ENCODE data around the gene APOL4. TPM values are rescaled to one million over a fixed set of nuclear protein-coding genes. Genes with fewer than 3 reads are reported as not detected.

Gene APOL4
- total and polyA plus RNA-seq, 2 of the 4 experiments (the other 2 are of a cell fraction), result 0.07 TPM; not detected in 1

- H3K9ac ChIP-seq (ENCODE audit: low read depth, low read length), result no peak overlapping the region
- no peak overlapping the region for H3K4me3 ChIP-seq (ENCODE audit: insufficient read depth, low read depth, low read length)
- H4K5ac ChIP-seq (ENCODE audit: low read depth, low read length), result no peak overlapping the region
- no peak overlapping the region for H4K8ac ChIP-seq (ENCODE audit: low read depth in 2 of 2, low read length in 2 of 2)
- no peak overlapping the region for H3K14ac ChIP-seq (replicated peaks; ENCODE audit: low read depth, low read length)
- H4K20me1 ChIP-seq (ENCODE audit: insufficient read depth, low read length), result no peaks in the 10 kb centered on the region
- no peak overlapping the region for H4K91ac ChIP-seq (ENCODE audit: insufficient read depth, low read depth, low read length)
- CTCF ChIA-PET, result no interaction called here
- no peaks in the 10 kb centered on the region for H3K36me3 ChIP-seq (ENCODE audit: control insufficient read depth, insufficient read depth, low read length)
- no peak overlapping the region for H3K4me2 ChIP-seq (ENCODE audit: low read depth, low read length)
- dilution Hi-C loops (cut with HindIII; ENCODE audit: low sequenced_read_pairs, unreplicated experiment), result no loop called here
- no peak overlapping the region for H2BK120ac ChIP-seq (ENCODE audit: low read depth, low read length)
- no peak overlapping the region for H2AK5ac ChIP-seq (ENCODE audit: low read depth, low read length)
- H3K4ac ChIP-seq (ENCODE audit: low read depth, low read length), result no peak overlapping the region
- no peak overlapping the region for H2BK15ac ChIP-seq (ENCODE audit: low read depth, low read length)
- H3K56ac ChIP-seq (ENCODE audit: extremely low read depth, insufficient read depth, low read length), result no peak overlapping the region
- H3K79me1 ChIP-seq (ENCODE audit: low read depth in 1 of 2, low read length in 2 of 2), result no peaks in the 10 kb centered on the region
- in situ Hi-C loops (cut with MboI; ENCODE audit: low sequenced_read_pairs), result no loop called here
- intact Hi-C loops (cut with micrococcal nuclease), result no loop called here
- no peak overlapping the region for H2AFZ ChIP-seq (replicated peaks; ENCODE audit: low read length, poor library complexity)
- no peaks in the 10 kb centered on the region for H3K9me3 ChIP-seq (ENCODE audit: control insufficient read depth, insufficient read depth, low read length)
- H2BK20ac ChIP-seq (ENCODE audit: low read depth, low read length), result no peak overlapping the region
- POLR2A ChIA-PET (ENCODE audit: unreplicated experiment), result interaction anchor here (1.2 kb wide), 1 partner anchor 35 kb away, joined by 3 read pairs; the partner anchor contains the start of gene APOL2
- ATAC-seq (ENCODE audit: low read depth) (no peak), DNase-seq (no peak)
- peaks cover 2% of the 10 kb centered on the region; the same call in 1 of the 2 replicates for H3K4me1 ChIP-seq (ENCODE audit: control insufficient read depth, insufficient read depth, low read length)
- H3K23ac ChIP-seq (ENCODE audit: low read depth, low read length), result no peak overlapping the region
- no peaks in the 10 kb centered on the region for H3K9me1 ChIP-seq (ENCODE audit: insufficient read depth, low read length)
- no TSS peak for BruUV-seq (replicated peaks)
- no CpG with 5 or more reads among the region's 8 CpGs for WGBS, 2 experiments (ENCODE audit: extremely low coverage in 2 of 2, insufficient read length in 1 of 2)
- no peak overlapping the region for H2BK5ac ChIP-seq (ENCODE audit: low read depth, low read length, poor library complexity, severe bottlenecking)
- TF ChIP-seq SMC3 (IDR thresholded peaks at IDR 0.05; ENCODE audit: low read depth, low read length) (no peak), USF2 (IDR thresholded peaks at IDR 0.05; ENCODE audit: low read depth, low read length) (no peak), MXI1 (IDR thresholded peaks at IDR 0.05; ENCODE audit: borderline replicate concordance, low read depth, low read length) (no peak), NFE2L2 (IDR thresholded peaks at IDR 0.05; ENCODE audit: low read depth, low read length) (no peak), CTCF (conservative IDR thresholded peaks at IDR 0.05; ENCODE audit: low read depth, low read length) (no peak), CHD1 (IDR thresholded peaks at IDR 0.05; ENCODE audit: low read depth, low read length) (no peak), RCOR1 (IDR thresholded peaks at IDR 0.05; ENCODE audit: insufficient replicate concordance, low read length) (no peak), BHLHE40 (IDR thresholded peaks at IDR 0.05; ENCODE audit: low read depth, low read length) (no peak), FOS (IDR thresholded peaks at IDR 0.05; ENCODE audit: low read depth, low read length) (no peak), POLR2A (IDR thresholded peaks at IDR 0.05; ENCODE audit: low read depth, low read length) (no peak), CEBPB (IDR thresholded peaks at IDR 0.05; ENCODE audit: low read depth, low read length) (no peak), MAZ (IDR thresholded peaks at IDR 0.05; ENCODE audit: borderline replicate concordance, low read depth, low read length) (no peak), ELK1 (IDR thresholded peaks at IDR 0.05; ENCODE audit: borderline replicate concordance, low read depth, low read length) (no peak), MAFK (IDR thresholded peaks at IDR 0.05; ENCODE audit: low read depth, low read length) (no peak), RAD21 (IDR thresholded peaks at IDR 0.05; ENCODE audit: low read length) (no peak), RFX5 (IDR thresholded peaks at IDR 0.05; ENCODE audit: low read depth, low read length) (no peak)
- peaks cover 3% of the 10 kb centered on the region for H3K27me3 ChIP-seq (ENCODE audit: control insufficient read depth, insufficient read depth, low read length)
- no peak overlapping the region for H2AK9ac ChIP-seq (replicated peaks; ENCODE audit: low read depth, low read length, poor library complexity)
- H3K27ac ChIP-seq (ENCODE audit: insufficient read depth, low read length), result no peak overlapping the region
- no peak overlapping the region for H3K18ac ChIP-seq (ENCODE audit: low read depth, low read length)
These were observed 2.5 kb upstream of the APOL4 start for GRCh38 chr22:36204001-36204631.
